Pancreas (tissue), 10 donors: ENCODE measurements around the gene RNF5. TPM values are rescaled to one million over a fixed set of nuclear protein-coding genes. Genes with fewer than 3 reads are reported as not detected.

ENCODE experiments used
- ATAC-seq, 4 donors: fragments of 200-7000 bp; cut with Tn5 transposase; one replicate each; pipeline versions ENCODE4 v1.8.0 to v1.9.1; 2020; ENCODE audit warnings: mild to moderate bottlenecking in 4 of 4, moderate library complexity in 4 of 4
- DNase-seq, 6 donors: peaks; one replicate each; pipeline ENCODE4 v3.0.0-alpha.2; 2020
- FAIRE-seq: peaks from 2 replicates; lab custom pipeline; 2012; peaks lifted over from hg19 to GRCh38; lab: Jason Lieb, UNC
- H3K27ac ChIP-seq, 4 donors: fragments of 200-600 bp; sonication (generic); 1 replicate in 3 of 4; 2 replicates in 1 of 4; pipeline versions ENCODE4 v1.5.0 to v1.8.0; 2020
- H3K27me3 ChIP-seq, 4 donors: fragments of 200-600 bp; one replicate each; pipeline ENCODE4 v1.8.0; 2021
- H3K36me3 ChIP-seq, 3 donors: fragments of 200-600 bp; sonication (generic) in 1 of 3; one replicate each; pipeline versions ENCODE4 v1.5.0 to v1.8.0; 2020 to 2021
- H3K4me1 ChIP-seq, 3 donors: fragments of 200-600 bp; one replicate each; pipeline ENCODE4 v1.8.0; 2021
- H3K4me3 ChIP-seq, 4 donors: fragments of 200-600 bp; sonication (generic) in 2 of 4; one replicate each; pipeline versions ENCODE4 v1.5.0 to v1.8.0; 2020 to 2021
- H3K9me3 ChIP-seq, 4 donors: fragments of 200-600 bp; one replicate each; pipeline ENCODE4 v1.8.0; 2021
- CTCF ChIP-seq, 4 donors: fragments of 200-600 bp; sonication (generic) in 3 of 4; IDR thresholded peaks; one replicate each; pipeline versions ENCODE4 v1.5.0 to v1.8.0; 2021; ENCODE audit warnings: antibody characterized with exemption in 4 of 4
- WGBS, 2 donors: extraction: QIAGEN DNeasy Blood & Tissue Kit; methylation state at CpG; one replicate each; pipeline ENCODE4 v1.1.7; 2013; 5-methylcytosine and 5-hydroxymethylcytosine counted together
- intact Hi-C, 3 donors: fragments of 100-400 bp; cut with DNase I; formaldehyde crosslinking; loops; one replicate each; pipeline versions ENCODE4 v1.11.1 to v1.14.2; 2022
- microRNA-seq, 2 donors: library from miRNA; unstranded; fragments of <30 nt; microRNA quantifications; one replicate each; pipeline versions ENCODE4 to v1.1.0, GENCODE V29; 2019 to 2020
- polyA plus RNA-seq, 2 donors: library from polyadenylated mRNA; stranded (reverse); fragments of 200-250 nt; gene quantifications; one replicate each; pipeline ENCODE4 v1.2.3, GENCODE V29; 2013
- total RNA-seq, 6 donors: library from RNA; stranded (reverse); fragmentation: NEBNext Ultra II Directional in 4 of 6; extraction: Animal tissue kit (Norgen Biotek cat#: 25700) in 4 of 6; gene quantifications; one replicate each; pipeline versions ENCODE4 v1.2.1 to v1.2.4, GENCODE V29; 2021 to 2023
- donor health status: healthy with polysubstance abuse.
- donor health status: DM: no; HTN: no; CAD: no; lungs with moderate emphysema.
- donor health status: DM: no; HTN: no; CAD: no.
- donor health status: control.
- donor health status: control.
- donor health status: Bipolar disorder and iron deficiency.
- donor health status: DM: yes; HTN: yes; CAD: no.
- donor health status: DM: no; HTN: no; CAD: no.
- donor health status: DM: no; HTN: no; CAD: no.
- donor health status: DM: yes; HTN: yes; CAD: no.

The RNF5 gene
- total and polyA plus RNA-seq, 8 donors: 16.1 to 41.4 (median 25.8) TPM

DNA sequence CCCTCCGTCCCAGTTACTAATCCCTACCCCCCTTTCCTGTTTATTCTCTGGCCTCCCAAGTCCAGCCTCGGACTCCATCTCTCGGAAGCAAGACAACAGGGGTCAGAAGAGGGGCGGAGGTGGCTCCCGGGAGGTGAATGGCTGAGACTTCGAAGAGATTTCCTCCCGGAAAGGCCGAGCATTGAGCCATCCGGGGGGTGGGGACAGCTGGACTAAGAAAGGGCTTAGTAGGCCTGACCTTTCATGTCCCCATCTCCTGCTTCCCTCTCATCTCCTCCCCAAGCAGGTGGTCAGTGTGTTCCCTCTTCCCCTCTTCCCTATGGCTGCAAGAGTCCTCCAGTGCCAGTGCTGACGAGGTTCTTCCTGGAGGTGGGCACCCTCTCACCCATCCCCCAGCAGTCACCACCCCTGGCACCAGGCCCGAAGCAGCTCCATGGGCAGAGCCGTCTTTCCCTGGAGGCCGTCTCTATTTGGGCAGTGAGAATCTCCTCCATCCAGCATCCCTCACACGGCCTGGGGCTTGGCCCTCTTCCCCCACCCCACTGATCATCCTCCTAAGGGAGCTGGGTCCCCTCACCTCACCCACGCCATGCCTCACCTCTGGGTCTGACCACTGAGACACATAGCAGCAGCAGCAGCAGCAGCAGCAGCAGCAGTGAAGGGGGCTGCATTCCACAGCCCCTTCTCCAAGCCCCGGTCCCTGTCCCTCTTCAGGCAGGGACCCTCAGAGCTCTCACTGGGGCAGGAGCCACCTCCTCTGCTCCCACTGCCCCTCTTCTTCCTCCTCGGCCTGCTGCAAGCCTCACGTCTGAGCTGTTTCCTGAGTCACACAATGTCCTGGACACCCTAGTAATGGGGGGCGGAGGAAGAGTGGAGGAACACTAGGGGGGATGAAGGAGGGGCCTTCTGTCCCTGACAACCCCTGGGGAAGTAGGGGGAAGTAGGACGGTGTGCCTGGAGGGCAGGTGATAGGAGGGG is 45.3 kb downstream of the RNF5 start, which contains the start of gene NOTCH4:
Gene NOTCH4, minus strand, starts transcription at position 810 of the 978 bp plus-strand sequence. Its CDS starts 139 bp downstream, at position 671.
- H3K27ac ChIP-seq: no peak within 1 kb of the TSS
- intact Hi-C loops: no loop called here
- H3K4me1 ChIP-seq: no peaks in the 10 kb centered on the region
- FAIRE-seq (no peak), DNase-seq (no peak), ATAC-seq (no peak)
- 41 to 54% methylated on average over 20 of the region's 20 CpGs for WGBS, 2 donors
- no peaks in the 10 kb centered on the region for H3K9me3 ChIP-seq
- no peak within 1 kb of the TSS for H3K4me3 ChIP-seq
- no peaks in the 10 kb centered on the region for H3K36me3 ChIP-seq
- TF ChIP-seq CTCF (IDR thresholded peaks at IDR 0.05): no peak
- H3K27me3 ChIP-seq: no peaks in the 10 kb centered on the region

DNA sequence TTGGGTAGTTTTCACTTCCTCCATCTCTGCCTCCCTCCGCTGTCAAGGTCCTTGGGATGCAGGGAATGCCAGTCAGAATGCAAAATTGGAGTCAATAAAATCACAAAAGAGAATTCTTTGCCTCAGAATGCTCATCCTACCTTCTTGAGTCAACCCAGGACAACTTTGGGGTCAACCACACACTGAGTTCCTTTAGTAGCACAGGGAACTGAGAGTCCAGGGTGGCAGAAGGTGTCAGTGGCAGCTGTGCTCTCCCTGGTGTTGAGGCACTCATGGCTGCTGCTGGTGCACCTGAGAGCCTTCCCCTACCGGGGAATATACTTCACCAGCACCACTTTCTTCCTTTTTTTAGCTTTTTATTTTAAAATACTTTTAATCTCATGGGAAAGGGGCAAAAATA is 46.5 kb downstream of the RNF5 start:
- Histone ChIP-seq H3K27me3 (no peaks in the 10 kb centered on the region), H3K4me1 (no peaks in the 10 kb centered on the region), H3K4me3 (no peak overlapping the region), H3K27ac (no peak overlapping the region), H3K9me3 (no peaks in the 10 kb centered on the region), H3K36me3 (no peaks in the 10 kb centered on the region)
- no peak for ATAC-seq
- intact Hi-C loops: no loop called here
- no peak for FAIRE-seq
- 64 to 77% methylated on average over 2 of the region's 2 CpGs for WGBS, 2 donors
- no peak for TF ChIP-seq CTCF (IDR thresholded peaks at IDR 0.05)
- DNase-seq: no peak

- Histone ChIP-seq H3K36me3 (no peaks in the 10 kb centered on the region), H3K27me3 (no peaks in the 10 kb centered on the region), H3K27ac (no peak overlapping the region), H3K9me3 (no peaks in the 10 kb centered on the region), H3K4me3 (no peak overlapping the region), H3K4me1 (no peaks in the 10 kb centered on the region)
- no peak for TF ChIP-seq CTCF (IDR thresholded peaks at IDR 0.05)
- ATAC-seq (no peak), DNase-seq (no peak), FAIRE-seq (no peak)
- intact Hi-C loops: no loop called here
- WGBS, 2 donors: 93 to 94% methylated on average over 7 of the region's 7 CpGs
Measured at GRCh38 chr6:32226434-32226833, 48.2 kb downstream of the RNF5 start.

Small RNA genes within 50 kb of the gene (microRNA-seq; reads per million reads assigned to microRNA genes)
- gene MIR6721 (0 to 0.88 reads per million in 2 donors), gene MIR6833 (0 to 0.59 reads per million in 2 donors)

Other genes with a start within 250 kb of the RNF5 start
- 100 to 1,000 TPM in 2 of 6 donors, 10 to 100 TPM in 4; 23.4 to 330 (median 57.1) TPM for gene CFB, start 232.3 kb upstream of the RNF5 start, total RNA-seq
- gene CFB, start 232.3 kb upstream of the RNF5 start, polyA plus RNA-seq: 100 to 1,000 TPM; 101 to 117 TPM
- gene NELFE, start 219.4 kb upstream of the RNF5 start, total RNA-seq: 10 to 100 TPM; 22.5 to 40.8 (median 28.2) TPM
- gene NELFE, start 219.4 kb upstream of the RNF5 start, polyA plus RNA-seq: 10 to 100 TPM; 33.8 to 43.8 TPM
- gene SKIC2, start 219.2 kb upstream of the RNF5 start, total RNA-seq: 10 to 100 TPM; 21.4 to 46.3 (median 25.6) TPM
- gene SKIC2, start 219.2 kb upstream of the RNF5 start, polyA plus RNA-seq: 100 to 1,000 TPM; 117 to 163 TPM
- gene DXO, start 206.3 kb upstream of the RNF5 start, total RNA-seq: 10 to 100 TPM in 4 of 6 donors, 1 to 10 TPM in 2; 8.2 to 12.6 (median 11.0) TPM
- gene DXO, start 206.3 kb upstream of the RNF5 start, polyA plus RNA-seq: 10 to 100 TPM; 32.0 to 39.7 TPM
- 100 to 1,000 TPM in 3 of 6 donors, 10 to 100 TPM in 3; 14.0 to 789 (median 112) TPM for gene C4A, start 196.3 kb upstream of the RNF5 start, total RNA-seq
- 100 to 1,000 TPM in 1 of 2 donors, 10 to 100 TPM in 1; 40.3 to 130 TPM for gene C4A, start 196.3 kb upstream of the RNF5 start, polyA plus RNA-seq
- 100 to 1,000 TPM in 4 of 6 donors, 10 to 100 TPM in 2; 15.3 to 665 (median 166) TPM for gene C4B, start 163.6 kb upstream of the RNF5 start, total RNA-seq
- gene C4B, start 163.6 kb upstream of the RNF5 start, polyA plus RNA-seq: 100 to 1,000 TPM in 1 of 2 donors, 10 to 100 TPM in 1; 46.1 to 137 TPM
- gene CYP21A2, start 140.0 kb upstream of the RNF5 start, total RNA-seq: 1 to 10 TPM in 1 of 6 donors, under 1 TPM in 5; 0.23 to 1.5 (median 0.71) TPM
- gene CYP21A2, start 140.0 kb upstream of the RNF5 start, polyA plus RNA-seq: 1 to 10 TPM; 1.3 to 2.7 TPM
- gene TNXB, start 69.1 kb upstream of the RNF5 start, total RNA-seq: 10 to 100 TPM in 2 of 6 donors, 1 to 10 TPM in 4; 5.2 to 15.2 (median 7.1) TPM
- gene TNXB, start 69.1 kb upstream of the RNF5 start, polyA plus RNA-seq: 10 to 100 TPM; 13.1 to 18.6 TPM
- 10 to 100 TPM; 30.2 to 56.5 (median 36.3) TPM for gene ATF6B, start 50.2 kb upstream of the RNF5 start, total RNA-seq
- gene ATF6B, start 50.2 kb upstream of the RNF5 start, polyA plus RNA-seq: 10 to 100 TPM; 54.0 to 68.0 TPM
- 1 to 10 TPM; 2.0 to 4.7 (median 3.3) TPM for gene FKBPL, start 48.1 kb upstream of the RNF5 start, total RNA-seq
- gene FKBPL, start 48.1 kb upstream of the RNF5 start, polyA plus RNA-seq: 1 to 10 TPM; 5.0 to 5.9 TPM
- under 1 TPM; 0.08 to 0.69 (median 0.37) TPM for gene PRRT1, start 26.5 kb upstream of the RNF5 start, total RNA-seq
- gene PRRT1, start 26.5 kb upstream of the RNF5 start, polyA plus RNA-seq: 1 to 10 TPM; 3.3 to 5.8 TPM
- gene PPT2, start 24.3 kb upstream of the RNF5 start, total RNA-seq: 10 to 100 TPM in 1 of 6 donors, 1 to 10 TPM in 5; 5.6 to 13.9 (median 8.0) TPM
- gene PPT2, start 24.3 kb upstream of the RNF5 start, polyA plus RNA-seq: 10 to 100 TPM in 1 of 2 donors, 1 to 10 TPM in 1; 9.2 to 12.2 TPM
- gene EGFL8, start 13.8 kb upstream of the RNF5 start, total RNA-seq: 10 to 100 TPM in 1 of 6 donors, 1 to 10 TPM in 5; 2.2 to 10.8 (median 5.4) TPM
- gene EGFL8, start 13.8 kb upstream of the RNF5 start, polyA plus RNA-seq: 10 to 100 TPM; 23.1 to 46.8 TPM
- 10 to 100 TPM; 10.1 to 28.1 (median 15.7) TPM for gene AGPAT1, start 2.3 kb upstream of the RNF5 start, total RNA-seq
- gene AGPAT1, start 2.3 kb upstream of the RNF5 start, polyA plus RNA-seq: 10 to 100 TPM; 19.6 to 24.5 TPM
- 1 to 10 TPM; 1.9 to 4.4 (median 2.9) TPM for gene AGER, start 5.8 kb downstream of the RNF5 start, total RNA-seq
- 10 to 100 TPM; 14.1 to 20.6 TPM for gene AGER, start 5.8 kb downstream of the RNF5 start, polyA plus RNA-seq
- 10 to 100 TPM; 20.4 to 45.7 (median 26.1) TPM for gene PBX2, start 11.8 kb downstream of the RNF5 start, total RNA-seq
- gene PBX2, start 11.8 kb downstream of the RNF5 start, polyA plus RNA-seq: 10 to 100 TPM; 45.9 to 56.3 TPM
- gene GPSM3, start 14.2 kb downstream of the RNF5 start, total RNA-seq: 10 to 100 TPM in 1 of 6 donors, 1 to 10 TPM in 3, under 1 TPM in 2; 0.59 to 10.1 (median 2.9) TPM
- 1 to 10 TPM; 5.2 to 5.4 TPM for gene GPSM3, start 14.2 kb downstream of the RNF5 start, polyA plus RNA-seq
- gene NOTCH4, start 45.7 kb downstream of the RNF5 start, total RNA-seq: 1 to 10 TPM; 3.1 to 7.1 (median 4.7) TPM
- 10 to 100 TPM; 27.4 to 45.2 TPM for gene NOTCH4, start 45.7 kb downstream of the RNF5 start, polyA plus RNA-seq
- not detected for gene TSBP1, start 193.5 kb downstream of the RNF5 start, total RNA-seq
- not detected for gene TSBP1, start 193.5 kb downstream of the RNF5 start, polyA plus RNA-seq
- not detected for gene BTNL2, start 228.8 kb downstream of the RNF5 start, total RNA-seq
- gene BTNL2, start 228.8 kb downstream of the RNF5 start, polyA plus RNA-seq: not detected